Activated naive CD4-positive, alpha-beta T cell treated with Interleukin-2 at 50 U/mL for 16 hours (primary cell): ENCODE measurements around the gene SPINT2.

ENCODE experiments used
- DNase-seq: peaks from one replicate; pipeline ENCODE4 v3.0.0-alpha.2; 2020

The SPINT2 gene

DNA sequence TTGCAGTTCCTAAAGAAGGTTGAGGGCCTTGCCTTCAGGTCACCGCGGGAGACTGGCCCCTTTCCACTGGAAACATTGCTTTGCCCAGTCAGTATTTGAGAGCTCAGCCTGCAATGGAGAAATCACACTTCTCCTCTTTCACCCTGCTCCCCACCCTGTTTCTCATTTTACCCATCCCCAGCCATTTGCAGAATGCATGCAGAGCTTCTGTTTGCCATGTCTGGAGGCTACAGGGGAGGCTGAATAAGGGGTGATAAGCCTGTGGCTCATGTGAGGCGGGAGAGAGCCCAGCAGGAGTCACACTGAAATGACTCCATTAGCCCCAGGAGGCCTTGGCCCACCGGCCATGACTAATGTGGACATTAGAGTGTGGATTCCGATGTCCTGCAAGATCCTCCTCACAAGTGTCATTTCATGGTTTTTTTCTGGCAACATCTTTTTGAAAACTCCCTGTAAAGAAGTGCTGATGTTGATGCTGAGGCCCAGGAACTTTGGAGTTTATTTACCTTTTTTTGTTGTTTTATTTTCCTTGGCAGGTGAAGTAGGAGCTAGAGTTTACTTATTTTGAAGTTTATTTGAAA, 6.3 kb downstream of the SPINT2 start:
- DNase-seq = no peak

DNA sequence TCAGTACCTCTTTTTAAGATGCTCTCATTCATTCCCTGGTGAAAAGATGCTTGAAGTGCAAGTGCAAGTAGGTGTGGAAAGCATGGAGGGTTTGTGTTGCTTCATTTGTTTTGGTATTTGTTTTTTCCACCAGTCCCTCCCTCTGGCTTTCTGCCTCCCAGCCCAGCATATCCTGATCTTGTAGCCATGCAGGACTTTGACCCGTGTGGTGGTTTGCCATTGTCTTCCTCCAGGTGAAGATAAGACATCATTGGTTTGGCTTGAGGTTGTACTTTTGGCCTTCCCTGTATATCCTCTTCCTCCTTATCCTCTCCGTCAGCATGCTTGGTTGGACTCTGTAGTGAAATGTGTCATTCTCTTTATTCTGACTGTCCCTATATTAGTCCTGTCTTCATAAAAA, 9.1 kb downstream of the SPINT2 start:
- no peak for DNase-seq

DNA sequence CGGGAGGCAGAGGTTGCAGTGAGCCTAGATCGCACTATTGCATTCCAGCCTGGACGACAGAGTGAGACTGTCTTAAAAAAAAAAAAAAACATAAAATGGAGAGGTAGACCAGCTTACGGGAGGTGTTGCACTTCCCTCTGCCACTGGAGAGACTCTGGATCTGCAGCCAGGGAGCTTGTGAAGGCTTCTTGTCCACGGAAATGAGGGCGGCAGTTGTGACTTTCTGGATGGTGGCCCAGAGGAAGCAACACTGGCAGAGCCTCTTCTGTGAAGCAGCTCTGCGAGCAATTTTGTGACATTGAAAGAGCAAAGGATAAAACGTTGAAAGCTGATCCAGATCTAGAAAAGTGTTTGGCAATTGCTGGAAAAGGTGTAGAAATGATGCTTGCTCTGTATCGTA, 10.4 kb downstream of the SPINT2 start:
- no peak for DNase-seq

DNA sequence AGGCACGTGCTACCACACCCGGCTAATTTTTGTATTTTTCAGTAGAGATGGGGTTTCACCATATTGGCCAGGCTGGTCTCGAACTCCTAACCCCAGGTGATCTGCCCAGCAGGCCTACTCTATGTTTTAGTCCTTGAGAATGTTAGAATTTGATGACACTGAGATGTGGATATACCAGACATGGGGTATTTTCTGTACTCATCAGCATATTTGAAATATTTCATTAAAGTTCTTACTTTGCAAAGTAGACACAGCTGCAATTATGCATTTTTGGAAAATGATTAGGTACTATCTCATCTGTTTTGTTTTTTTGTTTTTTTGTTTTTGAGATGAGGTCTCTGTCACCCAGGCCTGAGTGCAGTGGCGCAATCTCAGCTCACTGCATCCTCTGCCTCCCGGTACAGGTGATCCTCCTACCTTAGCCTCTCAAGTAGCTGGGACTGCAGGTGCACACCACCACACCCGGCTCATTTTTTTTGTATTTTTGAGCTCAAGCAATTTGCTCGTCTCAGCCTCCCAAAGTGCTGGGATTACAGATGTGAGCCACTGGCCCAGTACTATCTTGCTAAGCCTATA, 12.7 kb downstream of the SPINT2 start:
- DNase-seq = no peak

DNA sequence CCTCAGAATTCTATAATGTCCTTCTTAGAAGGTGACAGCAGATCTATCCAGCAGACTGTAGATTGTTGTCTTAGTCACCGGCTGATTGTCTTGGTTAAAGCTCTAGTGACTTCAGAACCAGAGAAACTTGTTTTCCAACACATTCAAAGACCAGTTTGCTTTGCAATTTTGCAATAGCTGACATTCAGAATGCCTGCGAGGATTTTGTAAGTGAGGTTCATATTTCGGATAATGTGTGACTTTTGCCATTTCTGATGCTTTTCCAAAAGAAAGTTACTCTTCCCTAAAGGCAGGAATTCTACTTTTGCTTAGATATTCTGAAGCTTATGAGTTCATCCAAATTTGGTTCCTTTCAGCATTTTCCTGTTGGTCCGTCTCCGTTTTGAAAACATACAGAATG, 13.2 kb downstream of the SPINT2 start:
- no peak for DNase-seq

DNA sequence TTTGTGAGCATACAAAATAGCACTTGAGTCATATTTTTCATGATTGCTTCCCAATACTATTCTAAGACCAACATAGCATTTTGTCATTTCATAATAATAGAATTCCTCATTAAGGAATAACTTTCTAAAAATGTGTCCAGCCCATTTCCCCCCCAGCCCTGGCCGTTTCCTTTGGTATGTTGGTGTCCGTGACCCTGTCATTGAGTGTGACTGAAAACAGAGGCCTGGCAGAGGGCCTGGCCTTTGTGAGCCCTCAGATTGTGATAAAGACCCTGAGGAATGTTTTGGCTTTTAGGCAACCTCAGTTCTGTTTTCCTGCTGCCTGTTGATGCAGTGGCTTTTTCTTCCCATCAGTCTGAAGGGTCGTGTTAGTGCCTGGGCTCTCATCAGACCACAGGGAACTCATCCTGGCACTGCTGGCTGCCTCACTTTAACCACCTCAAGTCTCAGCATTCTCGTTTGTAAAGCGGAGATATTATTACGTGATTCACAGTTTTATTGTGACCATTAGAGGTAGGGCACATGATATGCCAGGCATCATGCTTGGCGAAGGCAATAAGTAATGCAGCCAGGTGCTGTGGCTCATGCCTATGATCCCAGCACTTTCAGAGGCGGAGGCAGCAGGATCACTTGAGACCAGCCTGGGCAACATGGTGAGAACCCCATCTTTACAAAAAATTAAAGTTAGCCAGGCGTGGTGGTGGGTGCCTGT, 13.8 kb downstream of the SPINT2 start:
- DNase-seq = no peak

DNA sequence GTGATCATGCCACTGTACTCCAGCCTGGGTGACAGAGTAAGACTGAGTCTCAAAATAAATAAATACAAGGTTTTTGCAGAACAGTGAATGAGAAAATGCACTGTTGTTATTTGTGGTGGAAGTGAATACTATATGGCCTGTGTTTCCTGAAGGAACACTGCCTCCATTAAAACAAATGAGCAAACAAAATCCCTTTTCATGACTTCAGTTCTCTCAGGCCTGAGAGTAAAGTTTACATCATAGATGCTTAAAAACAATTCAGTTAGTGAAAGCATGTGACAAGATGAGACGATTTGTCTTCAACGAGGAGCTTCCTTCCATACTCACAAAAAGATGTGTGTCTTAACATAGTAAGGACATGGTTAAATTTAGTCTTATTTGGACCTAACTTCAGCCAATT, 14.4 kb downstream of the SPINT2 start:
- DNase-seq = no peak

DNA sequence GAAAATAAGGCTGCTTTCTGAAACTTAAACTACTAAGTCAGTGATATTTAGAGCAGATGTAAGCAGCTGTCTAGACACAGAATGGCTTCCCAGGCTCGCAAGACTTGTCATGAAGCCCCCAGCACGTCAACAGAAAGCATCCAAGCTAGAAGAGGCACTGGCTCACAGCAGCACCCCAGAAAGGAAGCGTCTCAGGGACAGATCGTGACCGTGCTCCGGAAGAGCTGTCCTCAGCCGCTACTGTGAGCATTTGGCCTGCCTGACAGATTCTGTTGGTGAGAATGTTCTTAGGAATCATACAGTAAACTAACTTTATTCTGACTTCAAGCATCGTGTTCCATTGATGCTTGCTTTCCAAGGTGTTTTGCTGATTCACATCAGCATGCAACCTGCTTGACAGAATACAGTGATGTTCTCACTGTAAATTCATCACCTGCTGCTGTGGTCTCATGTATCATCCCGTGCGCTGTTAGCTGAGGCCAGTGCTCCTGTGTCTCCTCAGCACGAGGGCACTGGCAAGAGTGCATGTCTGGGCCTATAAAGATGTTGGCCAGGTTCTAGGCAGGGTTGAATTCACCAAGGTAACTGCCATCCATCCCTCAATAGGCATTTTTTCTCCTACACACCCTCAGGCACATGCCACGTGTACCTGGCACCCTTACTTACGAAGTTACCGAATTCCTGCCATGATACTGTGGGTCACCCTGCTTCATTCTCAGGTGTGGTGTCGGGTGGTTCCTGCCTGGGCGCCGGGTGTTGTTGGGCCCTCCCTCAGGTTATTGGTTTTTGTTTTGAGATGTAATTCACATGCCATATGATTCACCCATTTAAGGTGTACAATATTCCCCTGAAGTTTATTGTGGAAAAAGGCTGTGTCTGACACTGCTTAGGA, 15.9 kb downstream of the SPINT2 start:
- DNase-seq = no peak

DNA sequence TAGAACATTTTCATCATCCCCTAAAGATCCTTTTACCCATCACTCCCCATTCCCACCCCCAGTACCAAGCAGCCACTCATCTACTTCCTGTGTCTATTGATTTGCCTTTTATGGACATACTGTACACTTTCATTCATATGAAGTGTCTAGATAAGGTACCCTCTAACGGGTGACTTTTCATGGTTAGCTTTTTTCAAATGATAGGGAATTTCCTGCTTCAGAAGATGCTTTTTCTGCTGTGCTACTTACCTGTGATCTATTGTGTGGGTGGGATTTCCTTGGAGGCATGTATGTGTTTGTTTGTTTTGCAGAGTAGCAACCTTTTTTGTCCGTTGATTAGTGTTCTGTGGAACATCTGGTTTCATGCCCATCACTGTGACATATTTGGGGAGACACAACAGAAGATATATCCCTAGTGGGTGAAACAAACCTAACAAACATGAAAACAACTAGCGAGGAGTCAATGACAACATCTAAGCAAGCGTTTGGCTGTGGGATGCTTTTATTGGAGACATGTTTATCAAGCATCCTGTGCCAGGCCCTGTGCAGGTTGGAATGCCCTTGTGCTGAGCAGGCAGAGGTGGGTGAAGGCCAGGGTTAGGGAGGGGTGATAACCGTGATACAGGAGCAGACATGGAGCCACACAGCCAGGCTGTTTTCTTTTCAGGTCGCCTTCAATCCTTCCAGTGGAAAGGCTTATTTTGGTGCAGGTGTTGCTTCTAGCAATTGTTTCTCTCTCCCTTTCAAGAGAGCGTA, 17.6 kb downstream of the SPINT2 start:
- no peak for DNase-seq

DNA sequence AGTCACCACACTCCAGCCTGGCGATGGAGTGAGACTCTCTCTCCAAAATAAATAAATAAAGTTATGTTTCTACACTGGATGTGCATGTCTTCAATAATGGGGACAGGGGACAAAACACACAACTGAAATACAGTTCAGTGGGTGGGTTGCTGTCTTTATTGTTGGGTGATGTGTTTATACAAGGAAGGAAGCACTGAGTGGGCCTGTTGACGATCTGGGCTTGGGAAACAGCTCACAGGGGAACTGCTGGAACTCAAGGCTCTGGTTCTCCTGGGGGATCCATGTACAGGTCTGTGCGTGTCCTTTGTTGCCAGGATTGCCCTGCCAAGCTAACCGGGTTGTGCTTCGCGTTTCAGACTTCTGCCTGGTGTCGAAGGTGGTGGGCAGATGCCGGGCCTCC, 18.9 kb downstream of the SPINT2 start:
- no peak for DNase-seq

DNA sequence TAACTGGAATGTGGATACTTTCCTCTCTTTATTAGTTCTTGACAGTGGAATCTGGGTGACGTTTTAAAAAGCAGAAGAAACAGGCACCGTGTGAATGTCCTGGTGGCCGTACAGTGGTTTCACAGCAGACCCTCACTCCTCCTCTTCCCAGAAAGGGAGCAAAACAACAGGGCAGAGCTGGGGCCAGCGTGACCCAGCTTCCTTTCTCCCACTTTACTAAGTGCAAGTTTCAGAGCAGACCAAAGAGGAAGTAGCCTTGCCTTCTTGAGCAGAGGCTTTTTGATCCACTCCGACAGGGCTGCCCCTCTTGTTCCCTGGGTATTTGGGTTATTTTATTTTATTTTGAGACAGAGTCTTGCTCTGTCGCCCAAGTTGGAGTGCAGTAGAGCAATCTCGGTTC, 20.0 kb downstream of the SPINT2 start:
- no peak for DNase-seq

DNA sequence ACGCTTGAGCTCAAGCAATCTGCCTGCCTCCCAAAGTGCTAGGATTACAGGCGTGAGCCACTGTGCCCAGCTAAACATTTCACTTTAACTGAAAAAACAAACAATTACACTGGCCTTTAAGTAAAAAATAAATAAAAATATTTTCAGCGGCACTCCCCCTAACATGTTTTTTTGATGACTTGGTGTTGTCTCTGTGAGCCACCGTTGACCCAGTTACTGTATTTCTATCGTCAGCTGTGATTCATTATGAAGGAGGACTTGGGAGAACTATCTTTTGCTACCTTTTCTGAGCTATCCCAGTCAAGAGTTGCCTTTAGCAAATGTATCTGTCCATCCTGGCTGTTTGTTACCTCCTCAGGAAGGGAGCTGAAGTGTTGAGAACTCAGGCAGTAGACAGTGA, 21.2 kb downstream of the SPINT2 start:
- no peak for DNase-seq

DNA sequence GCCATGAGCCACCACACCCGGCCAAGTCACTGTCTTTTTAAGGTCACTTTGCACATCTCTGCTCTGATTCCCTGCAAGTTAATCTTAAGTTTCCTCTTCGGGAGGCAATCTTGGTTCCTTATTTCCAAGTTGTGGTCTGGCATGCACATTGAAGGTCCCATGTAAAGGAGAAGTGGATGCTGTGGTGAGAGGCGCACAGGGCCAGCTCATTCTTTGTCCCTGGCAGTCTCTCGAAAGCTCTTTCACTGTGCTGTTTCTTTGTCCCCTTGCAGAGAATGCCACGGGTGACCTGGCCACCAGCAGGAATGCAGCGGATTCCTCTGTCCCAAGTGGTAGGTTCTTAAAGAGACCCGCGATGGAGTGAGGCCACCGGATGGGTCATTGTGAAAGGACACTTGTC, 23.2 kb downstream of the SPINT2 start:
- no peak for DNase-seq

DNA sequence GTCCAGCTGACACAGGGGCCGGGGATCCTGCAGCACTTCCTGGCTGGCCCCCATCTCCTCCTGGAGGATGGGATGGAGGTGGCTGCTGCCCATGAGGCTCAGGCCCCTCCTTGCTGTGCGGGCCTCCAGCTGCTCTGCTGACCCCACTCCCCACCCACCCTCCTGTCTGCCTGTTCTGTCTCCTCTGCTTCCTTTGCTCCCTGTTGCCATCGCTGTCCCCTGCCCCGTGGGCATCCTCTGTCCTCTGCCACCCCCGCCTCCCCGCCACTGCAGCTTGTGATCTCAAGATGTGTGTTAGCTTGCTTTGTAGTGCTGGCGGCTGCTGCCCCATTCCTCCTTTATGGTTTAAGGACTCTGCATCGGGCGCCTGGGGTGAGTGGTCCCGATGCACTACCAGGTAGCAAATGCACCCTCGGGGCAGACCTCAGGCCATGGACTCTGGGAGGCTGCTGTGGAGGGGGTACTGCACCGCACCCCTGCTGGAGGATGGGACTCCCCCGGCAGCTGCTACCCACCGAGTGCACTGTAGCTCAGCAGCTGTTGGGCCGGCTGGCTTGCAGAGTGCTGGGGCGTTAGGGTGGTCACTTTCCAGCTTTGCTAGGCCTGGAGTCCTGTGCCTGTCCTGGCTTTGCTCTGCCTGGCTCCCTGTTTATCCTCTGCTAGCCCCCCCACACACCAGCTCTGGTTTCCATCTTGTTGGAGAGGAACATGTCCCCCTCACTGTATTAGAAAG, 23.9 kb downstream of the SPINT2 start:
- DNase-seq = no peak

DNA sequence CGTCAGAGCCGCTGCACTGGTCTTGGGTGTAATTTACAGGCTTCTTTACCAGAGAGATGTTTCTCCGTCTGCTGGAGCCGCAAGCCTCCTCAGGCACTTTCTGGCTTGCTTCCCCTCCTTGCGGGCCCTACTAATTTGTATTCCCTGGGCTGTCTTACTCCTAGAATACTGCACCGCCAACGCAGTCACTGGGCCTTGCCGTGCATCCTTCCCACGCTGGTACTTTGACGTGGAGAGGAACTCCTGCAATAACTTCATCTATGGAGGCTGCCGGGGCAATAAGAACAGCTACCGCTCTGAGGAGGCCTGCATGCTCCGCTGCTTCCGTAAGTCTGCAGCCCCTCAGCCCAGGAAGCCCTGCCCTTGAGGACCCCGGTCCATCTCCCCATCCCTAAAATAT, 25.6 kb downstream of the SPINT2 start:
- DNase-seq = no peak

DNA sequence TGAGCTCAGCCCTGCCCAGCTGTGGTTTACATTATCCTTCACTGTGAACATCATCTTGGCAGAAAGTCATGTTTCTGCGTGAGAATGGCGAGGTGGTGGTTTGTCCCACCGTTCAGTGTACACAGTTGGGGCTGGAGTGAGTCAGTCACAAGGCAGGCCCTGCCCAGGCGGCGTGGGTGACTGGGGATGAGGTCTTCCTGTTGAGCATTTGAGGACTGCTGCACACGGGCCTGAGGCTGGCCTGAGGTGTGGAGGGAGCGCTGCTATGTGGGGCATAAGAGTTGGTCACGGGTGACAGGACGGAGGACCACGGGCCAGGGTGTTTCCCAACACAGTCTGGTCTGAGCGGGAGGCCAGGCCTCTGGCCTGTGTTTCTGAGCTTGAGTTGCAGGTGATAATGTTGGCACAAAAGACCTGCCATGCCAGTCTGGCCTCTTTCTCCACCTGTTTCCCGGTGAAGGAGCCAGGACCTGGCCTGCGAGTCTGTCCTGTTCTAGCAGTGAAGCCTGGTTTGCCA, 26.3 kb downstream of the SPINT2 start:
- DNase-seq = no peak

DNA sequence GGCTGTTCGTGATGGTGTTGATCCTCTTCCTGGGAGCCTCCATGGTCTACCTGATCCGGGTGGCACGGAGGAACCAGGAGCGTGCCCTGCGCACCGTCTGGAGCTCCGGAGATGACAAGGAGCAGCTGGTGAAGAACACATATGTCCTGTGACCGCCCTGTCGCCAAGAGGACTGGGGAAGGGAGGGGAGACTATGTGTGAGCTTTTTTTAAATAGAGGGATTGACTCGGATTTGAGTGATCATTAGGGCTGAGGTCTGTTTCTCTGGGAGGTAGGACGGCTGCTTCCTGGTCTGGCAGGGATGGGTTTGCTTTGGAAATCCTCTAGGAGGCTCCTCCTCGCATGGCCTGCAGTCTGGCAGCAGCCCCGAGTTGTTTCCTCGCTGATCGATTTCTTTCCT, 27.5 kb downstream of the SPINT2 start:
- no peak for DNase-seq

DNA sequence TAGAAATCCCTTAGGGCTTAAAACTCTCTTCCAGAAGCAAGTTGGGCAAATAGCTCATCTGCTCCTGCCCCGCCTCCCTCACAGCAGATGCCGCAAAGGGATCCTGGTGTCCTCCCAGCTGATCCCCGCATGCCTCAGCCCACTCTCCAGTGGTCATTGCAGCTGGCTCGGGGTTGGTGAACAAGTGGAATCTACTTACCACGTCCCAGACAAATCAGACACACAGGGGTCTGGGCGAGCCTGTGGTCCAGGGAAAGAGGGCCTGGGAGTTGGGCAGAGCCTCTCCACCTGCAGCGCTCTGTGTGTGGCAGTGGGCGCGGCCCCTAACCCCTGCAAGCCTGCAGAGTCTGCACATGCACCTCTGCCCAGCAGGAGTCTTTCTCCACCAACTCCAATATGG, 28.9 kb downstream of the SPINT2 start:
- no peak for DNase-seq

DNA sequence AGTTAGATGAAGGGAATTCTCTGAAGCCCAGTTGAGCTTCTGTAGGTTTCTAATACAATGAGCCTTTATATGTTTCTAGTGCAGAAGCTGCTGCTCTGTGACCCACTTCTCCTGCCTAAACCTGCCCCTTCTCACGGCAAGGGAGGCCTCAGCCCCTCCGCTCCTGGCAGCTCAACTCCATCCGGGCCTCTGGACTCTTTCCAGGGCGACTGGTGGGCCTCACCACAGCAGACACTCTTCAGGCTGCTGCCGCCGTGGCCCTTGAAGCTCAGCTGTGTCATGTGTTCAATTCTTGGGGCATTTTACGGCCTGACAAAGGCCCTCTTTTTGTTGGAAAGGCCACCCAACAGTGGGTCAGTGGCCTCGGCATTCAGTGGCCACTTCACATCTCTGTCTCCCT, 29.7 kb downstream of the SPINT2 start:
- DNase-seq = no peak

DNA sequence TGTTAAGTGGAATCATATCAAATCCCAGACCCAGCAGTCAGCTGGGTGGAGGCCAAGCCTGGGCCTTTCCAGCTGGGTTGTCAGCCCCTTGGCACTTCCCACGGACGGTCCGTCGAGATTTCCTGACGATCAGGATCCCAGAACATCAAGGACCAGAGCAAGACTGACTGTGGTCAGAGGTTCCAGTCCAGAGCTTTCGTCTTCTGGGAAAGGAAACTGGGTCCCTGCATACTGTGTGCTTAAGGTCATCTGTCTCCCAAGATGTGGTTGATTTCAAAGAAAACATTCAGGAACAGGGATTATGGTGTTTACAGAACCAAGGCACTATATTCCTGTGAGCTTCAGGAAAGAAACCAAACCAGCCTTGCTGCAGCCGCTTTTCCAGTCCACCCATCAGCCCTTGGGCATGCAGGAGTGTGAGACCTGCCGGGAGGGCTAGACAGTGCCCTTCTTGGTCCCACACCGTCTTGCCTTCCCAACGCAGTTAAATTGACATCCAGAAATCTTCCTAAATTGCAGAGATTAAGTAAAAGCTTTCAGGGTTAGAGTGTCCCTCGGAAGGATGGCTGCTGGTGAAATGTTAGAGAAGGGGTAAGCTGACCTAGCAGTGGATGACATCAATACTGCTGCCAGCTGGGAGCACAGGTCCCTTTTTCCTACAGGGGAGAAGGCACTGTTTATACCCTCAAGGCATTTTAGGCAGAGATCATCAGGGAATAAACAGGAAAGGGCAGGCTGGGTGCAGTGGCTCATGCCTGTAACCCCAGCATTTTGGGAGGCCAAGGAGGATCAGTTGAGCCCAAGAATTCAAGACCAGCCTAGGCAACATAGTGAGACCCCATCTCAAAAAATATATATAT, 34.7 kb downstream of the SPINT2 start:
- DNase-seq = no peak
